WTC11 (cell line): ENCODE results near the gene SEZ6L2. TPM values are rescaled to one million over a fixed set of nuclear protein-coding genes. Genes with fewer than 3 reads are reported as not detected.
"Not testable (repeated sequence)": the region's sequence is repeated elsewhere in the genome, so short reads cannot be mapped to it uniquely, and the experiment has no call there.

Experiments
- ATAC-seq: fragments of 200-7000 bp; cut with Tn5 transposase; 2 replicates; pipeline ENCODE4 v1.10.0; 2021; ENCODE audit warnings: mild to moderate bottlenecking, moderate library complexity
- CTCF ChIA-PET: fragments of 300-600 bp; sonication (Branson Sonifier 250); formaldehyde crosslinking; loops from one replicate; lab custom pipeline; 2021; ENCODE audit warnings: antibody characterized with exemption; lab: Charles Lee
- POLR2A ChIA-PET: fragments of 350-600 bp; sonication (Branson Sonifier 250); formaldehyde crosslinking; loops from one replicate; lab custom pipeline; 2021; ENCODE audit warnings: antibody characterized with exemption; lab: Charles Lee
- DNase-seq: peaks from one replicate; pipeline ENCODE4 v3.0.0; 2021; ENCODE audit warnings: low spot score
- H3K27ac Mint-ChIP-seq: 2 replicates; pipeline ENCODE4 v1.8.0; 2021; ENCODE audit warnings: mixed read lengths
- H3K27me3 Mint-ChIP-seq: 2 replicates; pipeline ENCODE4 v1.8.0; 2021; ENCODE audit warnings: low read depth, mild to moderate bottlenecking, moderate library complexity, mixed read lengths
- H3K36me3 Mint-ChIP-seq: 2 replicates; pipeline ENCODE4 v1.8.0; 2021; ENCODE audit warnings: mixed read lengths
- H3K4me1 Mint-ChIP-seq: 2 replicates; pipeline ENCODE4 v1.8.0; 2022; ENCODE audit warnings: mixed read lengths
- H3K4me3 Mint-ChIP-seq: 2 replicates; pipeline ENCODE4 v1.8.0; 2021; ENCODE audit warnings: mild to moderate bottlenecking, moderate library complexity, mixed read lengths
- H3K9me3 Mint-ChIP-seq: 2 replicates; pipeline ENCODE4 v1.8.0; 2021; ENCODE audit warnings: mixed read lengths
- CBFB ChIP-seq: sonication (generic); formaldehyde crosslinking; IDR thresholded peaks from 2 replicates; pipeline ENCODE4 v1.8.1; 2022; ENCODE audit warnings: mild to moderate bottlenecking, low read depth, missing genetic modification reagents
- CREB1 ChIP-seq: sonication (generic); formaldehyde crosslinking; IDR thresholded peaks from 2 replicates; pipeline ENCODE4 v1.8.0; 2023; ENCODE audit warnings: mild to moderate bottlenecking, missing genetic modification reagents
- GRHL2 ChIP-seq: fragments of 250-450 bp; sonication (Bioruptor Pico); IDR thresholded peaks from 2 replicates; pipeline ENCODE4 v1.8.0; 2022; ENCODE audit warnings: mild to moderate bottlenecking, moderate library complexity; ENCODE audit not compliant: insufficient replicate concordance, severe bottlenecking
- HMGA2 ChIP-seq: fragments of 250-450 bp; sonication (Bioruptor Pico); IDR thresholded peaks from 2 replicates; pipeline ENCODE4 v1.4.0; 2021; ENCODE audit warnings: mild to moderate bottlenecking, moderate library complexity
- MXD4 ChIP-seq: fragments of 250-450 bp; sonication (Bioruptor Pico); IDR thresholded peaks from 2 replicates; pipeline ENCODE4 v1.8.0; 2021; ENCODE audit warnings: mild to moderate bottlenecking, moderate library complexity, borderline replicate concordance
- MYBL2 ChIP-seq: sonication (generic); formaldehyde crosslinking; IDR thresholded peaks from 2 replicates; pipeline ENCODE4 v1.8.1; 2023; ENCODE audit warnings: mild to moderate bottlenecking, moderate library complexity, missing genetic modification reagents
- NFE2L1 ChIP-seq: sonication (generic); formaldehyde crosslinking; IDR thresholded peaks from 2 replicates; pipeline ENCODE4 v1.8.1; 2023; ENCODE audit warnings: missing genetic modification reagents
- NR1H2 ChIP-seq: sonication (generic); formaldehyde crosslinking; IDR thresholded peaks from 2 replicates; pipeline ENCODE4 v1.9.0; 2021; ENCODE audit warnings: mild to moderate bottlenecking, moderate library complexity, missing genetic modification reagents
- NR3C1 ChIP-seq: sonication (generic); formaldehyde crosslinking; conservative IDR thresholded peaks from 2 replicates; pipeline ENCODE4 v1.8.1; 2023; ENCODE audit warnings: low read depth, mild to moderate bottlenecking, missing genetic modification reagents
- PRRX2 ChIP-seq: fragments of 250-450 bp; sonication (Bioruptor Pico); IDR thresholded peaks from 2 replicates; pipeline ENCODE4 v1.8.0; 2021; ENCODE audit warnings: mild to moderate bottlenecking
- RELA ChIP-seq: sonication (generic); formaldehyde crosslinking; IDR thresholded peaks from 2 replicates; pipeline ENCODE4 v1.8.1; 2022; ENCODE audit warnings: missing genetic modification reagents, mild to moderate bottlenecking, borderline replicate concordance
- SMAD4 ChIP-seq: sonication (generic); formaldehyde crosslinking; IDR thresholded peaks from 2 replicates; pipeline ENCODE4 v1.8.0; 2022; ENCODE audit warnings: mild to moderate bottlenecking, missing genetic modification reagents
- SP1 ChIP-seq: sonication (generic); formaldehyde crosslinking; conservative IDR thresholded peaks from 2 replicates; pipeline ENCODE4 v1.8.1; 2022; ENCODE audit warnings: missing genetic modification reagents
- ZNF671 ChIP-seq: fragments of 250-450 bp; sonication (Bioruptor Pico); IDR thresholded peaks from 2 replicates; pipeline ENCODE4 v1.8.0; 2021; ENCODE audit warnings: mild to moderate bottlenecking
- total RNA-seq: library from RNA; stranded (reverse); gene quantifications from 3 replicates; pipeline ENCODE4 v1.2.3, GENCODE V29; 2021
- TF ChIP-seq, protein P1 (sequence below): fragments of 250-450 bp; sonication (Bioruptor Pico); conservative IDR thresholded peaks from 2 replicates; pipeline ENCODE4 v1.9.0; 2021; ENCODE audit warnings: mild to moderate bottlenecking
- TF ChIP-seq, protein P2 (sequence below): sonication (generic); formaldehyde crosslinking; IDR thresholded peaks from 2 replicates; pipeline ENCODE4 v1.8.1; 2023; ENCODE audit warnings: mild to moderate bottlenecking, missing genetic modification reagents
- TF ChIP-seq, protein P3 (sequence below): fragments of 250-450 bp; sonication (Bioruptor Pico); IDR thresholded peaks from 2 replicates; pipeline ENCODE4 v1.9.0; 2021; ENCODE audit warnings: moderate library complexity, mild to moderate bottlenecking, inconsistent platforms, borderline replicate concordance

Gene SEZ6L2
- total RNA-seq, 1 experiment from 2014 or later: 58.2 TPM

- TF ChIP-seq, protein P1, sequence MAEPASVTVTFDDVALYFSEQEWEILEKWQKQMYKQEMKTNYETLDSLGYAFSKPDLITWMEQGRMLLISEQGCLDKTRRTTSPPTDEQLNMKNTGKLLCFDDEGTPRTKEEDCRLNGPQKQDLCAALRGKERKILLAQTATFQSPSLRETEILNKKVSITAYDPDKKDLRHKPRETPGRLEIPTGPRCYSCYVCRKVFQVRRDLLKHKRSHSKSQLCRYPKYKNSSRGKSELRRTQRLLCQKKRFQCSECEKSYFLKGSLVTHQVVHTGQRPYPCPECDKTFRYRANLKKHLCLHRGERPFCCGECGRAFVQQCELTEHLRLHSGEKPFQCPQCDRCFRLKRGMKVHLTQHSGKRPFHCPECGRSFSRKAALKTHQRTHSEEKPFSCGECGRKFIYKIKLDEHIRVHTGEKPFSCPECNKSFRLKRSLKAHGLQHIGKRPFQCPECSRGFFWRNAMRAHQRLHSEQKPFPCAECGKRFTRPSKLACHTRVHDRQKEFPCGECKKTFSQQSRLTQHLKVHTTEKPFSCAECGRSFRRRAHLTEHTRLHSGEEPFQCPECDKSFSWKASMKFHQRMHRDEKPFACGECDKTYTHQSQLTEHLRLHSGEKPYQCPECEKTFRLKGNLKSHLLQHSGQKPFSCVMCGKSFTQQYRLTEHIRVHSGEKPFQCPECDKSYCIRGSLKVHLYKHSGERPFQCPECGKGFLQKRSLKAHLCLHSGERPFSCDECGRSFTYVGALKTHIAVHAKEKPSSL (CRISPR knock-in tag): no peak
- TF ChIP-seq GRHL2 (CRISPR knock-in tag) (no peak), CREB1 (CRISPR knock-in tag) (no peak)
These were observed 27.4 kb downstream of the SEZ6L2 start (continued) for GRCh38 chr16:29871822-29872546.

DNA sequence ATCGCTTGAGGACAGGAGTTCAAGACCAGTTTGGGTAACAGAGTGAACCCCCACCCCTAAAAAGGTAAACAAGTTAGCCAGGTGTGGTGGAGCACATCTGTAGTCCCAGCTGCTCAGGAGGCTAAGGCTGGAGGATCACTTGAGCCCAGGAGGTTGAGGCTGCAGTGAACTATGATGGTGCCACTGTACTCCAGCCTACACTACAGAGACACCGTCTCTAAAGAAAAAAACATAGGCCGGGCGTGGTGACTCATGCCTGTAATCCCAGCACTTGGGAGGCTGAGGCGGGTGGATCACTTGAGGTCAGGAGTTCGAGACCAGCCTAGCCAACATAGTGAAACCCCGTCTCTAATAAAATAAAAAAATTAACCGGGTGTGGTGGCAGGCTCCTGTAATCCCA, 30.3 kb downstream of the SEZ6L2 start:
- H3K4me3 Mint-ChIP-seq, H3K27ac Mint-ChIP-seq, H3K4me1 Mint-ChIP-seq, H3K9me3 Mint-ChIP-seq, ATAC-seq, DNase-seq, H3K36me3 Mint-ChIP-seq, H3K27me3 Mint-ChIP-seq: not testable (repeated sequence)
- CTCF ChIA-PET: interaction anchor here (0.8 to 1.5 kb wide), 2 partner anchors 21 to 168 kb away, joined by 5 to 8 read pairs; no protein-coding TSS in a partner anchor
- POLR2A ChIA-PET: interaction anchor here (1.4 kb wide), 1 partner anchor 8 kb away, joined by 3 read pairs; no protein-coding TSS in a partner anchor

DNA sequence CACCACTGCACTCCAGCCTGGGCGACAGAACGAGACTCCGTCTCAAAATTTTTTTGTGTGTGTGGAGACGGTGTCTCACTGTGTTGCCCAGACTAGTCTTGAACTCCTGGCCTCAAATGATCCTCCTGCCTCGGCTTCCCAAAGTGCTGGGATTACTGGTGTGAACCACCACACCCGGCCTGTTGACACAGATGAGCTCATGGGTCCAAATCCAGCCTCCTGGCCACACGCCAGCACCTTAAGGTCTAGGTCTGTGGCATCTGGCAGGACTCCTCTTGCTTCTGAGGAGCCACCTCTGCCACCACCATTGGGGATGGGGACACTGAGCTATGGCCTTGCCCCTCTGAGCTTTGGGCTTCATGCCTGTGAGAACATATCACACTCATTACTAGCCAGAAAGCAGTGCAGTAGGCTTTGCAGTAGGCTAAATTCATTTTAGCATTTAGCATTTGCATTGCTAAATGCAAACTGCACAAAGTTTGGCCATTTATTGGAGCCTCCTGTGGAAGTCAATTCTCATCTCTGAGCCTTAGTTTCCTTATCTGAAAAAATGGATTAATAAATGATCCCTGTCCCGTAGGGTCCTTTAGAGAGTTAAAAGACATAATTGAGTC, 30.8 kb downstream of the SEZ6L2 start:
- no peak for DNase-seq
- no peak for ATAC-seq
- POLR2A ChIA-PET: interaction anchor here (1.4 kb wide), 1 partner anchor 9 kb away, joined by 3 read pairs; no protein-coding TSS in a partner anchor
- peaks cover 4% of the 10 kb centered on the region; the same call in 1 of the 2 replicates for H3K36me3 Mint-ChIP-seq
- no peaks in the 10 kb centered on the region for H3K4me1 Mint-ChIP-seq
- no peaks in the 10 kb centered on the region for H3K27me3 Mint-ChIP-seq
- no peak overlapping the region for H3K27ac Mint-ChIP-seq
- H3K9me3 Mint-ChIP-seq: no peaks in the 10 kb centered on the region
- TF ChIP-seq NR1H2 (no peak), ZNF671 (no peak), MXD4 (CRISPR knock-in tag) (no peak), CBFB (CRISPR knock-in tag) (no peak), MYBL2 (no peak), RELA (CRISPR knock-in tag) (no peak), HMGA2 (CRISPR knock-in tag) (no peak)
- CTCF ChIA-PET: interaction anchor here (0.6 to 1.5 kb wide), 3 partner anchors 20 to 168 kb away, joined by 5 to 8 read pairs (median 5); no protein-coding TSS in a partner anchor
- H3K4me3 Mint-ChIP-seq: no peak overlapping the region

- POLR2A ChIA-PET: interaction anchor here (0.6 to 1.2 kb wide), 2 partner anchors 109 to 252 kb away, joined by 3 to 4 read pairs; partner anchors contain the start of gene TAOK2
- H3K36me3 Mint-ChIP-seq: peaks cover 7% of the 10 kb centered on the region
These were observed 35.1 kb downstream of the SEZ6L2 start for GRCh38 chr16:29864205-29864604.

More at GRCh38 chr16:29864205-29864604, 35.1 kb downstream of the SEZ6L2 start:
- Mint-ChIP-seq H3K27ac (no peak overlapping the region), H3K9me3 (no peaks in the 10 kb centered on the region), H3K4me3 (no peak overlapping the region), H3K27me3 (no peaks in the 10 kb centered on the region), H3K4me1 (peaks cover 8% of the 10 kb centered on the region)
- TF ChIP-seq PRRX2 (CRISPR knock-in tag): no peak
- TF ChIP-seq SP1: no peak
- TF ChIP-seq, protein P2, sequence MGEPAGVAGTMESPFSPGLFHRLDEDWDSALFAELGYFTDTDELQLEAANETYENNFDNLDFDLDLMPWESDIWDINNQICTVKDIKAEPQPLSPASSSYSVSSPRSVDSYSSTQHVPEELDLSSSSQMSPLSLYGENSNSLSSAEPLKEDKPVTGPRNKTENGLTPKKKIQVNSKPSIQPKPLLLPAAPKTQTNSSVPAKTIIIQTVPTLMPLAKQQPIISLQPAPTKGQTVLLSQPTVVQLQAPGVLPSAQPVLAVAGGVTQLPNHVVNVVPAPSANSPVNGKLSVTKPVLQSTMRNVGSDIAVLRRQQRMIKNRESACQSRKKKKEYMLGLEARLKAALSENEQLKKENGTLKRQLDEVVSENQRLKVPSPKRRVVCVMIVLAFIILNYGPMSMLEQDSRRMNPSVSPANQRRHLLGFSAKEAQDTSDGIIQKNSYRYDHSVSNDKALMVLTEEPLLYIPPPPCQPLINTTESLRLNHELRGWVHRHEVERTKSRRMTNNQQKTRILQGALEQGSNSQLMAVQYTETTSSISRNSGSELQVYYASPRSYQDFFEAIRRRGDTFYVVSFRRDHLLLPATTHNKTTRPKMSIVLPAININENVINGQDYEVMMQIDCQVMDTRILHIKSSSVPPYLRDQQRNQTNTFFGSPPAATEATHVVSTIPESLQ (CRISPR knock-in tag): no peak
- TF ChIP-seq, protein P3, sequence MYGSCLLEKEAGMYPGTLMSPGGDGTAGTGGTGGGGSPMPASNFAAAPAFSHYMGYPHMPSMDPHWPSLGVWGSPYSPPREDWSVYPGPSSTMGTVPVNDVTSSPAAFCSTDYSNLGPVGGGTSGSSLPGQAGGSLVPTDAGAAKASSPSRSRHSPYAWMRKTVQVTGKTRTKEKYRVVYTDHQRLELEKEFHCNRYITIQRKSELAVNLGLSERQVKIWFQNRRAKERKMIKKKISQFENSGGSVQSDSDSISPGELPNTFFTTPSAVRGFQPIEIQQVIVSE: no peak
- no peak for TF ChIP-seq SMAD4 (CRISPR knock-in tag)
- TF ChIP-seq ZNF671: no peak
- no peak for TF ChIP-seq NFE2L1 (CRISPR knock-in tag)
- TF ChIP-seq NR3C1 (CRISPR knock-in tag): no peak
- CTCF ChIA-PET: interaction anchor here (0.6 to 3.8 kb wide), 5 partner anchors 13 to 167 kb away, joined by 3 to 32 read pairs (median 11); partner anchors contain the start of genes PAGR1 and TLCD3B
- no peak for DNase-seq
- ATAC-seq: no peak
